ENCODE measurements around the gene KRTAP10-4. TPM values are rescaled to one million over a fixed set of nuclear protein-coding genes. Genes with fewer than 3 reads are reported as not detected.

The KRTAP10-4 gene
- total and polyA plus RNA-seq, 4 donors, result not detected

DNA sequence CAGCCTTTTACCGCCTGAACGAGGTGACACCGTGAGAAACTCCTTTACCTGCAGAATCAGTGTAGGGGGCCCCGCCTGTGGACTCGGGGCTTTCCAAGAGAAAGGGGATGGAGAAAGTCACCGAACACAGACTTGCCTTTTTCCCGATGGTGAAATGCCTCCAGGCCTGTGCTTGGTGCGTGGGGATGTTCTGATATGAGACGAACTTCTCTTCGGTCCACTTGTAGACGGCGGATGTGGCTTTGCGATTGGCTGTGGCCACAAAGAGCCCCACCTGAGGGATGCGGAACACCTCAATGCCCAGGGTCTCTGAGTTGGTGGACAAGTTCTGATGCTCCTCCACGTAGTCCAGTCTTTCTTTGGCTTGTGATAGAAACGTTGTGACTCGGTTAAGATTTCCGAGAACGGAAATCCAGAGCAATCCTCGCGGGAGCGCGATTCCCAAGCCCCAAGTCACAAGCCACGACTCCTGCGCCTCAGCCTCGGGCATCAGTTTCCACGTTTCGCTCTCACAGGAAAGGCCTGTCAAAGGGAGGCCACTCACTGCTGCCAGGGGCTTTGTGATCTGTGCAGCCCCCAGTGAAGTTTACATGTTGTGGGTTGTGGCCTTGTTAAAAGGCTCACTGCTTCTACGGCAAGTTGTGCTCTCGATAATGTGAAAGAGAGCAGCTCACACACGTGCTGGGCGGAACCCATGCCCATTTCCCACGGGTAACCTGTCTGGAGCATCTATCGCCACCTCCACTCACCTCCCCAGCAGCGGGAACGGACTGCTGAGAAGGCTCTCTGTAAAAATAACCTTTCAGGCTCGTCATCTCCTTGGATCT lies 46.2 kb upstream of the KRTAP10-4 start:
- Histone ChIP-seq H3K9me3 (ENCODE audit: control insufficient read depth in 4 of 4, low read length in 3 of 4) (no peaks in the 10 kb centered on the region), H3K9ac (ENCODE audit: low read depth in 1 of 2, low read length in 2 of 2) (no peak overlapping the region), H3K4me3 (ENCODE audit: low read depth in 1 of 3, low read length in 3 of 3) (no peak overlapping the region), H3K27me3 (ENCODE audit: control insufficient read depth in 4 of 4, insufficient read depth in 4 of 4, low read length in 3 of 4) (no peaks in the 10 kb centered on the region), H3K36me3 (ENCODE audit: control insufficient read depth in 4 of 4, insufficient read depth in 3 of 4, low read depth in 1 of 4, low read length in 3 of 4) (no peaks in the 10 kb centered on the region), H3K27ac (ENCODE audit: low read depth in 1 of 2, low read length in 2 of 2) (no peak overlapping the region), H3K4me1 (ENCODE audit: control insufficient read depth in 4 of 4, insufficient read depth in 4 of 4, low read length in 3 of 4) (no peaks in the 10 kb centered on the region)
- 91% methylated on average over 37 of the region's 37 CpGs for WGBS
- no peak for DNase-seq (ENCODE audit: low spot score)
- no peak for TF ChIP-seq YY1 (IDR thresholded peaks at IDR 0.05)
- TF ChIP-seq SP1 (IDR thresholded peaks at IDR 0.05), result no peak
- no peak for TF ChIP-seq RXRA (IDR thresholded peaks at IDR 0.05)
- TF ChIP-seq, protein P1, sequence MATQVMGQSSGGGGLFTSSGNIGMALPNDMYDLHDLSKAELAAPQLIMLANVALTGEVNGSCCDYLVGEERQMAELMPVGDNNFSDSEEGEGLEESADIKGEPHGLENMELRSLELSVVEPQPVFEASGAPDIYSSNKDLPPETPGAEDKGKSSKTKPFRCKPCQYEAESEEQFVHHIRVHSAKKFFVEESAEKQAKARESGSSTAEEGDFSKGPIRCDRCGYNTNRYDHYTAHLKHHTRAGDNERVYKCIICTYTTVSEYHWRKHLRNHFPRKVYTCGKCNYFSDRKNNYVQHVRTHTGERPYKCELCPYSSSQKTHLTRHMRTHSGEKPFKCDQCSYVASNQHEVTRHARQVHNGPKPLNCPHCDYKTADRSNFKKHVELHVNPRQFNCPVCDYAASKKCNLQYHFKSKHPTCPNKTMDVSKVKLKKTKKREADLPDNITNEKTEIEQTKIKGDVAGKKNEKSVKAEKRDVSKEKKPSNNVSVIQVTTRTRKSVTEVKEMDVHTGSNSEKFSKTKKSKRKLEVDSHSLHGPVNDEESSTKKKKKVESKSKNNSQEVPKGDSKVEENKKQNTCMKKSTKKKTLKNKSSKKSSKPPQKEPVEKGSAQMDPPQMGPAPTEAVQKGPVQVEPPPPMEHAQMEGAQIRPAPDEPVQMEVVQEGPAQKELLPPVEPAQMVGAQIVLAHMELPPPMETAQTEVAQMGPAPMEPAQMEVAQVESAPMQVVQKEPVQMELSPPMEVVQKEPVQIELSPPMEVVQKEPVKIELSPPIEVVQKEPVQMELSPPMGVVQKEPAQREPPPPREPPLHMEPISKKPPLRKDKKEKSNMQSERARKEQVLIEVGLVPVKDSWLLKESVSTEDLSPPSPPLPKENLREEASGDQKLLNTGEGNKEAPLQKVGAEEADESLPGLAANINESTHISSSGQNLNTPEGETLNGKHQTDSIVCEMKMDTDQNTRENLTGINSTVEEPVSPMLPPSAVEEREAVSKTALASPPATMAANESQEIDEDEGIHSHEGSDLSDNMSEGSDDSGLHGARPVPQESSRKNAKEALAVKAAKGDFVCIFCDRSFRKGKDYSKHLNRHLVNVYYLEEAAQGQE (IDR thresholded peaks at IDR 0.05), result no peak
- TF ChIP-seq TAF1 (conservative IDR thresholded peaks at IDR 0.05), result no peak

GRCh38 chr21:44527983-44528633 lies 45.4 kb upstream of the KRTAP10-4 start:
- Histone ChIP-seq H3K4me1 (ENCODE audit: control insufficient read depth in 4 of 4, insufficient read depth in 4 of 4, low read length in 3 of 4) (no peaks in the 10 kb centered on the region), H3K27ac (ENCODE audit: low read depth in 1 of 2, low read length in 2 of 2) (no peak overlapping the region), H3K9me3 (ENCODE audit: control insufficient read depth in 4 of 4, low read length in 3 of 4) (no peaks in the 10 kb centered on the region), H3K9ac (ENCODE audit: low read depth in 1 of 2, low read length in 2 of 2) (no peak overlapping the region), H3K27me3 (ENCODE audit: control insufficient read depth in 4 of 4, insufficient read depth in 4 of 4, low read length in 3 of 4) (no peaks in the 10 kb centered on the region), H3K36me3 (ENCODE audit: control insufficient read depth in 4 of 4, insufficient read depth in 3 of 4, low read depth in 1 of 4, low read length in 3 of 4) (no peaks in the 10 kb centered on the region), H3K4me3 (ENCODE audit: low read depth in 1 of 3, low read length in 3 of 3) (no peak overlapping the region)
- no peak for DNase-seq (ENCODE audit: low spot score)
- WGBS, result 87% methylated on average over 18 of the region's 18 CpGs
- TF ChIP-seq, protein P1 (IDR thresholded peaks at IDR 0.05), result no peak
- TF ChIP-seq FOXA2 (IDR thresholded peaks at IDR 0.05) (no peak), EGR1 (IDR thresholded peaks at IDR 0.05; ENCODE audit: low read depth in 2 of 2) (no peak), HNF4A (conservative IDR thresholded peaks at IDR 0.05) (no peak), RAD21 (IDR thresholded peaks at IDR 0.05) (no peak), RXRA (IDR thresholded peaks at IDR 0.05) (no peak), JUND (IDR thresholded peaks at IDR 0.05) (no peak), SP1 (IDR thresholded peaks at IDR 0.05) (no peak), NR2F2 (IDR thresholded peaks at IDR 0.05) (no peak), HNF4G (IDR thresholded peaks at IDR 0.05) (no peak), YY1 (IDR thresholded peaks at IDR 0.05) (no peak), GABPA (IDR thresholded peaks at IDR 0.05 in 1 of 2, conservative IDR thresholded peaks at IDR 0.05 in 1 of 2) (no peak)
- TF ChIP-seq, protein P2, sequence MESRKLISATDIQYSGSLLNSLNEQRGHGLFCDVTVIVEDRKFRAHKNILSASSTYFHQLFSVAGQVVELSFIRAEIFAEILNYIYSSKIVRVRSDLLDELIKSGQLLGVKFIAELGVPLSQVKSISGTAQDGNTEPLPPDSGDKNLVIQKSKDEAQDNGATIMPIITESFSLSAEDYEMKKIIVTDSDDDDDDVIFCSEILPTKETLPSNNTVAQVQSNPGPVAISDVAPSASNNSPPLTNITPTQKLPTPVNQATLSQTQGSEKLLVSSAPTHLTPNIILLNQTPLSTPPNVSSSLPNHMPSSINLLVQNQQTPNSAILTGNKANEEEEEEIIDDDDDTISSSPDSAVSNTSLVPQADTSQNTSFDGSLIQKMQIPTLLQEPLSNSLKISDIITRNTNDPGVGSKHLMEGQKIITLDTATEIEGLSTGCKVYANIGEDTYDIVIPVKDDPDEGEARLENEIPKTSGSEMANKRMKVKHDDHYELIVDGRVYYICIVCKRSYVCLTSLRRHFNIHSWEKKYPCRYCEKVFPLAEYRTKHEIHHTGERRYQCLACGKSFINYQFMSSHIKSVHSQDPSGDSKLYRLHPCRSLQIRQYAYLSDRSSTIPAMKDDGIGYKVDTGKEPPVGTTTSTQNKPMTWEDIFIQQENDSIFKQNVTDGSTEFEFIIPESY (IDR thresholded peaks at IDR 0.05), result no peak
- TF ChIP-seq, protein P3, sequence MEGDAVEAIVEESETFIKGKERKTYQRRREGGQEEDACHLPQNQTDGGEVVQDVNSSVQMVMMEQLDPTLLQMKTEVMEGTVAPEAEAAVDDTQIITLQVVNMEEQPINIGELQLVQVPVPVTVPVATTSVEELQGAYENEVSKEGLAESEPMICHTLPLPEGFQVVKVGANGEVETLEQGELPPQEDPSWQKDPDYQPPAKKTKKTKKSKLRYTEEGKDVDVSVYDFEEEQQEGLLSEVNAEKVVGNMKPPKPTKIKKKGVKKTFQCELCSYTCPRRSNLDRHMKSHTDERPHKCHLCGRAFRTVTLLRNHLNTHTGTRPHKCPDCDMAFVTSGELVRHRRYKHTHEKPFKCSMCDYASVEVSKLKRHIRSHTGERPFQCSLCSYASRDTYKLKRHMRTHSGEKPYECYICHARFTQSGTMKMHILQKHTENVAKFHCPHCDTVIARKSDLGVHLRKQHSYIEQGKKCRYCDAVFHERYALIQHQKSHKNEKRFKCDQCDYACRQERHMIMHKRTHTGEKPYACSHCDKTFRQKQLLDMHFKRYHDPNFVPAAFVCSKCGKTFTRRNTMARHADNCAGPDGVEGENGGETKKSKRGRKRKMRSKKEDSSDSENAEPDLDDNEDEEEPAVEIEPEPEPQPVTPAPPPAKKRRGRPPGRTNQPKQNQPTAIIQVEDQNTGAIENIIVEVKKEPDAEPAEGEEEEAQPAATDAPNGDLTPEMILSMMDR (IDR thresholded peaks at IDR 0.05; ENCODE audit: low read depth, low read length, missing input control), result no peak
- TF ChIP-seq, protein P4, sequence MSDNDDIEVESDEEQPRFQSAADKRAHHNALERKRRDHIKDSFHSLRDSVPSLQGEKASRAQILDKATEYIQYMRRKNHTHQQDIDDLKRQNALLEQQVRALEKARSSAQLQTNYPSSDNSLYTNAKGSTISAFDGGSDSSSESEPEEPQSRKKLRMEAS (IDR thresholded peaks at IDR 0.05), result no peak
- TF ChIP-seq, protein P5, sequence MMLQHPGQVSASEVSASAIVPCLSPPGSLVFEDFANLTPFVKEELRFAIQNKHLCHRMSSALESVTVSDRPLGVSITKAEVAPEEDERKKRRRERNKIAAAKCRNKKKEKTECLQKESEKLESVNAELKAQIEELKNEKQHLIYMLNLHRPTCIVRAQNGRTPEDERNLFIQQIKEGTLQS (IDR thresholded peaks at IDR 0.05), result no peak
